Epithelial cell of proximal tubule (primary cell): ENCODE results near the gene COX6B2. TPM values are rescaled to one million over a fixed set of nuclear protein-coding genes. Genes with fewer than 3 reads are reported as not detected.

Source experiments
- DNase-seq: peaks from one replicate; pipeline ENCODE4 v3.0.0-alpha.2; 2011; ENCODE audit warnings: low read depth
- H3K4me3 ChIP-seq: 2 replicates; pipeline ENCODE4 v1.5.1; 2011; ENCODE audit warnings: low read depth, mild to moderate bottlenecking, low read length
- CTCF ChIP-seq: conservative IDR thresholded peaks from 2 replicates; pipeline ENCODE4 v1.5.1; 2012; ENCODE audit warnings: low read depth, mild to moderate bottlenecking, low read length
- total RNA-seq: library from RNA; depleted of rRNA; stranded (reverse); fragments of >200 nt; gene quantifications from 2 replicates; pipeline ENCODE4 v1.2.3, GENCODE V29; 2015

Gene COX6B2
- total RNA-seq, 1 donor from 2014 or later, result 0.23 TPM

GRCh38 chr19:55319785-55320184, 34.7 kb downstream of the COX6B2 start:
- TF ChIP-seq CTCF, result no peak
- H3K4me3 ChIP-seq, result no peak overlapping the region
- no peak for DNase-seq

- no peak overlapping the region for H3K4me3 ChIP-seq
- DNase-seq, result no peak
- TF ChIP-seq CTCF, result no peak
Observed at GRCh38 chr19:55316646-55317045, 37.9 kb downstream of the COX6B2 start.

GRCh38 chr19:55315956-55316525, 38.5 kb downstream of the COX6B2 start:
- no peak for DNase-seq
- no peak for TF ChIP-seq CTCF
- no peak overlapping the region for H3K4me3 ChIP-seq

GRCh38 chr19:55314396-55314795, 40.1 kb downstream of the COX6B2 start:
- no peak overlapping the region for H3K4me3 ChIP-seq
- no peak for TF ChIP-seq CTCF
- no peak for DNase-seq

GRCh38 chr19:55312621-55313512, 41.7 kb downstream of the COX6B2 start:
- no peak overlapping the region for H3K4me3 ChIP-seq
- no peak for TF ChIP-seq CTCF
- no peak for DNase-seq

- TF ChIP-seq CTCF, result no peak
- no peak for DNase-seq
- no peak overlapping the region for H3K4me3 ChIP-seq
Observed at GRCh38 chr19:55311797-55312196, 42.7 kb downstream of the COX6B2 start.
